K562 (cell line): ENCODE data around the gene SLC10A4. TPM values are rescaled to one million over a fixed set of nuclear protein-coding genes. Genes with fewer than 3 reads are reported as not detected.

Experiments
- ATAC-seq: fragments of 200-7000 bp; cut with Tn5 transposase; 3 replicates; pipeline ENCODE4 v1.9.1; 2020; ENCODE audit warnings: moderate library complexity
- BruUV-seq: library from RNA; stranded (reverse); fragments of 400-500 nt; replicated peaks from 2 replicates; lab custom pipeline; 2021; lab: Mats Ljungman, UMichigan
- CTCF ChIA-PET: fragments of 300-600 bp; formaldehyde crosslinking; extraction: SDS; loops from one replicate; lab custom pipeline; 2021; ENCODE audit warnings: low intra/inter-chr PET ratio; lab: Yijun Ruan, JAX
- POLR2A ChIA-PET: fragments of 300-600, 350-650 bp; sonication (Branson Sonifier 250); formaldehyde crosslinking; extraction: SDS; loops from one replicate; lab custom pipeline; 2021; ENCODE audit warnings: antibody characterized with exemption, inconsistent platforms; lab: Yijun Ruan, JAX
- DNase-seq, 4 experiments: peaks; one replicate each; pipeline versions ENCODE4 v3.0.0 to v3.0.0-alpha.2; 2011 to 2018; ENCODE audit warnings: low spot score in 3 of 4, mixed read lengths in 3 of 4; ENCODE audit errors: extremely low read depth in 1 of 4
- FAIRE-seq: peaks from 2 replicates; lab custom pipeline; 2011; peaks lifted over from hg19 to GRCh38; lab: Jason Lieb, UNC
- H2AFZ ChIP-seq: 2 replicates; pipeline ENCODE4 v1.6.0; 2011; ENCODE audit warnings: low read depth, low read length, control low read depth, inconsistent platforms
- H3K27ac ChIP-seq: fragments of 200-600 bp; 3 replicates; pipeline ENCODE4 v1.8.0; 2011; ENCODE audit warnings: low read depth, mild to moderate bottlenecking, control low read depth, inconsistent platforms, low read length, moderate library complexity, mixed read lengths; ENCODE audit errors: extremely low read depth
- H3K27me3 ChIP-seq, 2 experiments: fragments of 300-600 bp in 1 of 2; 2 replicates in 1 of 2; 3 replicates in 1 of 2; pipeline versions ENCODE4 v1.6.0 to v1.8.0; 2011; ENCODE audit warnings: inconsistent platforms in 2 of 2, low read length in 2 of 2, mild to moderate bottlenecking in 1 of 2, mixed read lengths in 1 of 2, moderate library complexity in 1 of 2; ENCODE audit not compliant: control insufficient read depth in 2 of 2, insufficient read depth in 2 of 2
- H3K36me3 ChIP-seq: fragments of 300-600 bp; 3 replicates; pipeline ENCODE4 v1.8.0; 2011; ENCODE audit warnings: mild to moderate bottlenecking, low read length, inconsistent platforms; ENCODE audit not compliant: control insufficient read depth, insufficient read depth
- H3K4me1 ChIP-seq, 2 experiments: fragments of 200-600 bp in 1 of 2; replicated peaks in 1 of 2; 2 replicates in 1 of 2; 3 replicates in 1 of 2; pipeline versions ENCODE4 v1.5.1 to v1.8.0; 2011; ENCODE audit warnings: inconsistent platforms in 2 of 2, low read length in 2 of 2, mild to moderate bottlenecking in 1 of 2, mixed read lengths in 1 of 2, moderate library complexity in 1 of 2; ENCODE audit not compliant: control insufficient read depth in 2 of 2, insufficient read depth in 2 of 2
- H3K4me2 ChIP-seq: 2 replicates; pipeline ENCODE4 v1.6.1; 2011; ENCODE audit warnings: low read length, control low read depth, inconsistent platforms, mixed read lengths; ENCODE audit not compliant: insufficient read depth
- H3K4me3 ChIP-seq: fragments of 200-600 bp; sonication (generic), shearing (Covaris generic); 2 replicates; pipeline ENCODE4 v1.5.1; 2016; ENCODE audit warnings: control low read depth, inconsistent platforms
- H3K79me2 ChIP-seq: fragments of 200-600 bp; 3 replicates; pipeline ENCODE4 v1.8.0; 2011; ENCODE audit warnings: low read length, inconsistent platforms; ENCODE audit not compliant: control insufficient read depth, insufficient read depth
- H3K9ac ChIP-seq, 2 experiments: 2 replicates each; pipeline versions ENCODE4 v1.6.0 to v1.6.1; 2011; ENCODE audit warnings: low read depth in 2 of 2, low read length in 2 of 2, control low read depth in 1 of 2, inconsistent platforms in 1 of 2, mild to moderate bottlenecking in 1 of 2, mixed read lengths in 1 of 2; ENCODE audit not compliant: insufficient read depth in 1 of 2
- H3K9me1 ChIP-seq: one replicate; pipeline ENCODE4 v1.6.0; 2011; ENCODE audit warnings: inconsistent platforms, mild to moderate bottlenecking, low read length, moderate library complexity; ENCODE audit not compliant: control insufficient read depth, insufficient read depth
- H3K9me3 ChIP-seq: replicated peaks from 2 replicates; pipeline ENCODE4 v1.5.1; 2011; ENCODE audit warnings: low read depth, low read length, inconsistent platforms; ENCODE audit not compliant: control insufficient read depth, insufficient read depth
- H4K20me1 ChIP-seq: replicated peaks from 2 replicates; pipeline ENCODE4 v1.6.1; 2011; ENCODE audit warnings: low read length, inconsistent platforms, mixed read lengths; ENCODE audit not compliant: control insufficient read depth, insufficient read depth
- NFIC ChIP-seq: fragments of 450-650 bp; IDR thresholded peaks from 2 replicates; pipeline ENCODE4 v1.6.1; 2017; ENCODE audit warnings: mild to moderate bottlenecking, inconsistent platforms
- PBX2 ChIP-seq, 2 experiments: IDR thresholded peaks in 1 of 2; conservative IDR thresholded peaks in 1 of 2; 2 replicates each; pipeline ENCODE4 v1.6.1; 2016; ENCODE audit warnings: low read depth in 2 of 2, mild to moderate bottlenecking in 1 of 2, missing compliant biosample characterization in 1 of 2, missing genetic modification characterization in 1 of 2, moderate library complexity in 1 of 2
- PHB2 ChIP-seq: fragments of 450-650 bp; IDR thresholded peaks from 2 replicates; pipeline ENCODE4 v1.6.1; 2017; ENCODE audit warnings: low read depth
- POLR2G ChIP-seq: fragments of 200-400 bp; formaldehyde crosslinking; IDR thresholded peaks from 2 replicates; pipeline ENCODE4 v1.6.1; 2017; ENCODE audit warnings: low read depth, mild to moderate bottlenecking, antibody characterized with exemption, low read length, moderate library complexity
- ZKSCAN1 ChIP-seq: fragments of 150-350 bp; IDR thresholded peaks from 2 replicates; pipeline ENCODE4 v1.6.1; 2016; ENCODE audit warnings: low read depth, low read length
- WGBS: fragments of 100-300 bp; shearing (Covaris generic); methylation state at CpG from one replicate; pipeline ENCODE4 v1.1.6; 2016; ENCODE audit warnings: low coverage, mixed read lengths; ENCODE audit not compliant: insufficient coverage; ENCODE audit errors: missing lambda C conversion rate; 5-methylcytosine and 5-hydroxymethylcytosine counted together
- in situ Hi-C: fragments of 300-500 bp; cut with MboI; formaldehyde crosslinking; loops from 4 replicates; pipeline ENCODE4 v1.15.0; 2018; ENCODE audit warnings: inconsistent platforms, mixed read lengths
- intact Hi-C: fragments of 100-400 bp; cut with micrococcal nuclease; formaldehyde crosslinking; loops from 2 replicates; pipeline ENCODE4 v1.14.2; 2022
- polyA plus RNA-seq, 8 experiments: library from polyadenylated mRNA; depleted of rRNA in 4 of 8; stranded (reverse) in 5 of 8; unstranded in 3 of 8; fragments of >200 nt; fragmentation: Nextera tagmentation in 2 of 8; fragmentation: Illumina TruSeq in 1 of 8; extraction: Ambion mirVana in 2 of 8; extraction: Trizol in 1 of 8; gene quantifications; 2 replicates each; pipeline versions ENCODE4 v1.2.1 to v1.2.3, GENCODE V29; 2011 to 2014; ENCODE audit warnings: inconsistent platforms in 1 of 8, missing spikeins in 1 of 8
- total RNA-seq, 7 experiments: library from RNA; depleted of rRNA in 6 of 7; stranded (reverse); fragments of >200 nt in 6 of 7; fragmentation: Illumina TruSeq in 2 of 7; extraction: Trizol in 2 of 7; gene quantifications; 2 replicates each; pipeline versions ENCODE4 v1.2.1 to v1.2.3, GENCODE V29; 2011 to 2021; ENCODE audit warnings: low replicate concordance in 1 of 7

The SLC10A4 gene
- total and polyA plus RNA-seq, 9 of the 15 experiments (the other 6 are each of a cell fraction or from before 2014, with no cell fraction given) = 2.5 to 16.9 (median 9.3) TPM

GRCh38 chr4:48467891-48468290 lies 15.3 kb upstream of the SLC10A4 start:
- Histone ChIP-seq H3K36me3 (no peaks in the 10 kb centered on the region), H3K4me1 (no peaks in the 10 kb centered on the region), H3K27ac (no peak overlapping the region), H3K9me1 (no peaks in the 10 kb centered on the region), H3K79me2 (no peaks in the 10 kb centered on the region), H2AFZ (no peak overlapping the region), H3K4me2 (no peak overlapping the region), H4K20me1 (no peaks in the 10 kb centered on the region), H3K27me3 (no peaks in the 10 kb centered on the region; a peak in 1 of 5 replicates), H3K9me3 (no peaks in the 10 kb centered on the region), H3K9ac (no peak overlapping the region), H3K4me3 (no peak overlapping the region)
- CTCF ChIA-PET = no interaction called here
- ATAC-seq (no peak), FAIRE-seq (no peak), DNase-seq (no peak)
- POLR2A ChIA-PET = interaction anchor here (1.6 kb wide), 1 partner anchor 10 kb away, joined by 5 read pairs; no protein-coding TSS in a partner anchor
- TF ChIP-seq PHB2 (no peak), PBX2 (CRISPR knock-in tag; IDR thresholded peaks at IDR 0.05; ENCODE audit: low read depth) (no peak), PBX2 (tag; conservative IDR thresholded peaks at IDR 0.05; ENCODE audit: low read depth) (0 out of 2 replicates have a peak, but pooled peaks have one; percentile 26), ZKSCAN1 (no peak), POLR2G (no peak), NFIC (peak; percentile 16; the same call in 1 of the 2 replicates)
- BruUV-seq = no TSS peak
- 11% methylated on average over 2 of the region's 5 CpGs for WGBS
- intact Hi-C loops (no loop called here), in situ Hi-C loops (no loop called here)
